SU-DHL-6 (cell line): Measurements from ENCODE around the gene SMAD5.

Experiments used
- H2AFZ ChIP-seq: fragments of 200-600 bp; sonication (generic); 2 replicates; pipeline ENCODE4 v1.6.1; 2014; ENCODE audit warnings: low read depth, mild to moderate bottlenecking, moderate library complexity, mixed read lengths, antibody characterized with exemption, low read length; ENCODE audit not compliant: severe bottlenecking
- H3F3A ChIP-seq: fragments of 200-600 bp; shearing (Covaris generic); 2 replicates; pipeline ENCODE4 v1.6.0; 2016; ENCODE audit warnings: antibody characterized with exemption, mild to moderate bottlenecking; ENCODE audit not compliant: insufficient read depth
- H3K27ac ChIP-seq: fragments of 200-600 bp; sonication (generic); 2 replicates; pipeline ENCODE4 v1.5.1; 2016; ENCODE audit warnings: low read depth, mild to moderate bottlenecking, low read length, moderate library complexity, mixed read lengths
- H3K27me3 ChIP-seq: fragments of 200-600 bp; sonication (generic), shearing (Covaris generic); 2 replicates; pipeline ENCODE4 v1.6.0; 2014; ENCODE audit warnings: mild to moderate bottlenecking, low read length
- H3K36me3 ChIP-seq: fragments of 200-600 bp; sonication (generic); 2 replicates; pipeline ENCODE4 v1.6.1; 2014; ENCODE audit warnings: mild to moderate bottlenecking, low read length, mixed read lengths
- H3K4me2 ChIP-seq: fragments of 300-600, 200-600 bp; shearing (Covaris generic), sonication (generic); 2 replicates; pipeline ENCODE4 v1.6.0; 2014; ENCODE audit warnings: low read length, low read depth, mild to moderate bottlenecking; ENCODE audit not compliant: poor library complexity, severe bottlenecking
- H3K4me3 ChIP-seq: fragments of 200-600 bp; sonication (generic); 2 replicates; pipeline ENCODE4 v1.5.1; 2014; ENCODE audit warnings: antibody characterized with exemption, low read length, mild to moderate bottlenecking, mixed read lengths; ENCODE audit not compliant: insufficient read depth, poor library complexity, severe bottlenecking
- H3K79me2 ChIP-seq: fragments of 200-600 bp; sonication (generic); 2 replicates; pipeline ENCODE4 v1.6.1; 2014; ENCODE audit warnings: mild to moderate bottlenecking, low read length, moderate library complexity; ENCODE audit not compliant: insufficient read depth
- H3K9ac ChIP-seq: fragments of 200-600 bp; sonication (generic); 2 replicates; pipeline ENCODE4 v1.7.0; 2014; ENCODE audit warnings: mild to moderate bottlenecking, low read length
- H3K9me2 ChIP-seq: fragments of 200-600 bp; sonication (generic); replicated peaks from 2 replicates; pipeline ENCODE4 v1.6.1; 2014; ENCODE audit warnings: low read length; ENCODE audit not compliant: insufficient read depth
- H3K9me3 ChIP-seq: fragments of 200-600 bp; sonication (generic); 2 replicates; pipeline ENCODE4 v1.6.1; 2014; ENCODE audit warnings: low read length, mixed read lengths; ENCODE audit not compliant: insufficient read depth
- H4K20me1 ChIP-seq: fragments of 200-600 bp; sonication (generic); 2 replicates; pipeline ENCODE4 v1.6.1; 2014; ENCODE audit warnings: low read depth, mild to moderate bottlenecking, antibody characterized with exemption, low read length, moderate library complexity, mixed read lengths
- EZH2phosphoT487 ChIP-seq: fragments of 200-600 bp; sonication (generic), shearing (Covaris generic); conservative IDR thresholded peaks from 2 replicates; pipeline ENCODE4 v1.6.1; 2018; ENCODE audit warnings: mild to moderate bottlenecking, antibody characterized with exemption, low read length, moderate library complexity, mixed read lengths
- TF ChIP-seq, protein P1 (sequence below): fragments of 200-600 bp; sonication (generic); IDR thresholded peaks from one replicate; pipeline ENCODE4 v1.5.1; 2017; ENCODE audit warnings: antibody characterized with exemption, mild to moderate bottlenecking, low read length, moderate library complexity; ENCODE audit not compliant: insufficient read depth, poor library complexity, severe bottlenecking

SMAD5 gene

DNA sequence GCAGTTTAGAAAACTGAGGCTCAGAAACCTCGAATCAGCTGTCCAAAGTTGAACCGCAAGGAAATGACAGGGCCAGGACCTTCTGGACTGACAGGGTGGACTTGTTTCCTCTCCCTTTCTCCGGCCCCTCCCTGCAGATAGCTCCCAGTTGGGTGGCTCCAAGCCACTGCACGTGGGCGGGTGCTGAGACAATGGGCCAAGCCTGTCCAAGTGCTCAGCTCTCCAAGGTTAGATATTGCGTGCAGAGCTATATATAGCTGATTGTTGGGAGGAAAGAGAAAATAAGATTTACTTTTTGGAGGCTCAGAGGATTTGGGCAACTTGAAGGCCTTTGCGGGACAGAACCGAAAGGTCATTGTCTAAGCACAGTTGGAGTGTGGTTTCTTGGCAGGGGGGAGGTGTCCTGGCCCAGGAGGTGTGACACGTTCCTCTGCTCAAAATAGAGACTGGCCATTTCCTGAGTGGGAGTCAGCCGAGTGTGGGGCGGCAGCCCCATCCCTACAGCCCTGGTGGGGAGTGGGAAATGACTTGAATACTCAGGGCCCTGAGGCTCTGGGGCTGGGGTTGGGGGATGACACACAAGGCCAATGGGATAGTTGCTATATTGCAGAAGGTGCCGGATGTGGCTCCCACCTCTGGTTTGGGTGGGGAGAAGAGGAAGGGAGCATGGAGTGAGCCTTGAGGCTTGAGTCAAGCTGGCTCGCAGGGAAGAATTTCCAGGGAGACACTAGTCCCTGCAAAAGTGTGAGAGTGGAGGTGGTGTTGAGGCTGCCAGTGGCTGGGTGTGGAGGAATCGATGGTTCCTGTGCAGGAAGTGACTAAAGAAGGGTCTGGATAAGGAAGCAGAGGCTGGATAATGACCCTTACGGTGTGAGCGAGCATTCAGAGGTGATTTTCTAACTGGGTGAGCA, 44.4 kb upstream of the SMAD5 start:
- H3K4me2 ChIP-seq: no peak overlapping the region
- H3K27ac ChIP-seq: no peak overlapping the region
- H3K9ac ChIP-seq: no peak overlapping the region

DNA sequence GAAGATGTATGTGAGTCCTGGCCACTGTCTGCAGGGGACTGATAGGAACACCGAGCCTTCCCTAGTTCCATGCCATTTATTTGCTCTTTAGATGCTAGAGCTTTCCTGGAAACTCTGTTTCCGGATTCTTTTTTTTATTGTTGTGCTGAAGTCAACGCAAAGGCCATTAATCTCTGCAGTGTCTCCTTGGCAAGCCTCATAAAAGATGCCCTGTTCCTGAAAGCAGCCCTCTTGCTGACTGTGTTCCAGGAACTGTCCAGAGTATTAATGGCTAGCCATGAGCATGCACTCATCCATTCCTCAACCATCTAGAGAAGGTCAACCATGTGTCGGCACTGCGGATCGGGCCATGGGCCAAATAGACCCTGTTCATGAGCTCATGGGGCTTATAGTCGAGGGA, 42.9 kb upstream of the SMAD5 start:
- no peaks in the 10 kb centered on the region for H3F3A ChIP-seq
- no peaks in the 10 kb centered on the region for H4K20me1 ChIP-seq
- no peaks in the 10 kb centered on the region for H3K79me2 ChIP-seq
- H3K27ac ChIP-seq: no peak overlapping the region
- H3K9me2 ChIP-seq: no peaks in the 10 kb centered on the region
- no peak overlapping the region for H3K4me2 ChIP-seq
- no peak overlapping the region for H3K9ac ChIP-seq
- TF ChIP-seq EZH2phosphoT487: no peak
- TF ChIP-seq, protein P1, sequence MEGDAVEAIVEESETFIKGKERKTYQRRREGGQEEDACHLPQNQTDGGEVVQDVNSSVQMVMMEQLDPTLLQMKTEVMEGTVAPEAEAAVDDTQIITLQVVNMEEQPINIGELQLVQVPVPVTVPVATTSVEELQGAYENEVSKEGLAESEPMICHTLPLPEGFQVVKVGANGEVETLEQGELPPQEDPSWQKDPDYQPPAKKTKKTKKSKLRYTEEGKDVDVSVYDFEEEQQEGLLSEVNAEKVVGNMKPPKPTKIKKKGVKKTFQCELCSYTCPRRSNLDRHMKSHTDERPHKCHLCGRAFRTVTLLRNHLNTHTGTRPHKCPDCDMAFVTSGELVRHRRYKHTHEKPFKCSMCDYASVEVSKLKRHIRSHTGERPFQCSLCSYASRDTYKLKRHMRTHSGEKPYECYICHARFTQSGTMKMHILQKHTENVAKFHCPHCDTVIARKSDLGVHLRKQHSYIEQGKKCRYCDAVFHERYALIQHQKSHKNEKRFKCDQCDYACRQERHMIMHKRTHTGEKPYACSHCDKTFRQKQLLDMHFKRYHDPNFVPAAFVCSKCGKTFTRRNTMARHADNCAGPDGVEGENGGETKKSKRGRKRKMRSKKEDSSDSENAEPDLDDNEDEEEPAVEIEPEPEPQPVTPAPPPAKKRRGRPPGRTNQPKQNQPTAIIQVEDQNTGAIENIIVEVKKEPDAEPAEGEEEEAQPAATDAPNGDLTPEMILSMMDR: no peak
- no peak overlapping the region for H2AFZ ChIP-seq
- H3K4me3 ChIP-seq: no peak overlapping the region
- H3K36me3 ChIP-seq: no peaks in the 10 kb centered on the region
- no peaks in the 10 kb centered on the region for H3K9me3 ChIP-seq
- no peaks in the 10 kb centered on the region for H3K27me3 ChIP-seq

More for the DNA sequence above, 44.4 kb upstream of the SMAD5 start:
- Histone ChIP-seq H3K9me2 (no peaks in the 10 kb centered on the region), H3K9me3 (no peaks in the 10 kb centered on the region), H3K4me3 (no peak overlapping the region), H2AFZ (no peak overlapping the region), H3K79me2 (no peaks in the 10 kb centered on the region), H3F3A (no peaks in the 10 kb centered on the region), H4K20me1 (no peaks in the 10 kb centered on the region), H3K36me3 (no peaks in the 10 kb centered on the region), H3K27me3 (no peaks in the 10 kb centered on the region)
- TF ChIP-seq, protein P1: no peak
- TF ChIP-seq EZH2phosphoT487: no peak

DNA sequence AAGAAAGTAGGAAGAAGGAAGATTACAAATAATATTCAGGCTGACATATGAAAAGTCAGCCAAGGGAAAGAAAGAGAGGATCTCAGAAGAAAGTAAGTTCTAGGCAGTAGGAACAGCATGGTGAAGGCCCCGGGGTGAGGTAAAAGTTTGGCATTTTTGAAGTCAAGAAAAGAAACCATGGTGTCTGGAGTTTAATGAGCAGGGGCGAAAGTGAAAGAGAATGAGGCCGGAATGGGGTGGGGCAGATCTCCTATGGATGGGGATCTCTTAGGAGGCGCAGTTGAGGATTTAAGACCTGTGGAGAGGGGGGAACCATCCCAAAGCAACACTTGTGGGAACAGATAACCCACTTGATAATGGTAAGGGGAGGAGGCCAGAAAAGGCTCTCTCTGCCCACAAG, 42.3 kb upstream of the SMAD5 start:
- H4K20me1 ChIP-seq: no peaks in the 10 kb centered on the region
- TF ChIP-seq, protein P1: no peak
- no peak for TF ChIP-seq EZH2phosphoT487
- H3K36me3 ChIP-seq: no peaks in the 10 kb centered on the region
- H2AFZ ChIP-seq: no peak overlapping the region
- no peak overlapping the region for H3K4me2 ChIP-seq
- H3K27me3 ChIP-seq: no peaks in the 10 kb centered on the region
- H3K4me3 ChIP-seq: no peak overlapping the region
- H3K27ac ChIP-seq: no peak overlapping the region
- no peaks in the 10 kb centered on the region for H3K79me2 ChIP-seq
- no peak overlapping the region for H3K9ac ChIP-seq
- H3F3A ChIP-seq: no peaks in the 10 kb centered on the region
- H3K9me3 ChIP-seq: no peaks in the 10 kb centered on the region
- H3K9me2 ChIP-seq: no peaks in the 10 kb centered on the region
